Liver (tissue), 9 donors: ENCODE data around the gene KCNC2. TPM values are rescaled to one million over a fixed set of nuclear protein-coding genes. Genes with fewer than 3 reads are reported as not detected.

Experiments used
- DNase-seq: peaks from one replicate; pipeline ENCODE4 v3.0.0-alpha.2; 2017; ENCODE audit warnings: low spot score
- H3K27ac ChIP-seq, 2 donors: one replicate each; pipeline ENCODE4 v1.7.0; 2013; ENCODE audit warnings: inconsistent platforms in 2 of 2, low read length in 2 of 2, control low read depth in 1 of 2, low read depth in 1 of 2, mild to moderate bottlenecking in 1 of 2
- H3K27me3 ChIP-seq, 4 donors: one replicate each; pipeline versions ENCODE4 v1.6.1 to v1.7.0; 2013; ENCODE audit warnings: low read length in 3 of 4, inconsistent platforms in 1 of 4, mild to moderate bottlenecking in 1 of 4, moderate library complexity in 1 of 4; ENCODE audit not compliant: control insufficient read depth in 4 of 4, insufficient read depth in 4 of 4
- H3K36me3 ChIP-seq, 4 donors: one replicate each; pipeline versions ENCODE4 v1.6.1 to v1.7.0; 2013; ENCODE audit warnings: low read length in 3 of 4, mild to moderate bottlenecking in 3 of 4, low read depth in 1 of 4, moderate library complexity in 1 of 4; ENCODE audit not compliant: control insufficient read depth in 4 of 4, insufficient read depth in 3 of 4
- H3K4me1 ChIP-seq, 4 donors: one replicate each; pipeline versions ENCODE4 v1.6.1 to v1.7.0; 2013; ENCODE audit warnings: low read length in 3 of 4, mild to moderate bottlenecking in 3 of 4, moderate library complexity in 1 of 4; ENCODE audit not compliant: control insufficient read depth in 4 of 4, insufficient read depth in 4 of 4
- H3K4me3 ChIP-seq, 3 donors: one replicate each; pipeline versions ENCODE4 v1.6.1 to v1.7.0; 2013; ENCODE audit warnings: low read length in 3 of 3, control low read depth in 1 of 3, low read depth in 1 of 3, mild to moderate bottlenecking in 1 of 3
- H3K9ac ChIP-seq, 2 donors: one replicate each; pipeline ENCODE4 v1.7.0; 2013; ENCODE audit warnings: low read length in 2 of 2, mild to moderate bottlenecking in 2 of 2, moderate library complexity in 2 of 2, control low read depth in 1 of 2, low read depth in 1 of 2
- H3K9me3 ChIP-seq, 4 donors: one replicate each; pipeline versions ENCODE4 v1.6.1 to v1.7.0; 2013; ENCODE audit warnings: low read length in 3 of 4; ENCODE audit not compliant: control insufficient read depth in 4 of 4
- CTCF ChIP-seq: fragments of 150-350 bp; IDR thresholded peaks from 2 replicates; pipeline ENCODE4 v1.5.1; 2017; ENCODE audit warnings: improper control_type of control experiment, low read depth, low read length; ENCODE audit not compliant: missing input control
- EGR1 ChIP-seq, 2 donors: IDR thresholded peaks; 2 replicates each; pipeline ENCODE4 v1.6.1; 2016 to 2018; ENCODE audit warnings: antibody characterized with exemption in 2 of 2, low read depth in 2 of 2
- FOXA1 ChIP-seq: IDR thresholded peaks from 2 replicates; pipeline ENCODE4 v1.6.1; 2016; ENCODE audit warnings: antibody characterized with exemption
- FOXA2 ChIP-seq: IDR thresholded peaks from 2 replicates; pipeline ENCODE4 v1.6.1; 2016; ENCODE audit warnings: antibody characterized with exemption
- HNF4A ChIP-seq, 2 donors: conservative IDR thresholded peaks; 2 replicates each; pipeline ENCODE4 v1.6.1; 2016; ENCODE audit warnings: antibody characterized with exemption in 2 of 2, mild to moderate bottlenecking in 2 of 2
- HNF4G ChIP-seq: IDR thresholded peaks from 2 replicates; pipeline ENCODE4 v1.6.1; 2016; ENCODE audit warnings: antibody characterized with exemption
- RAD21 ChIP-seq, 2 donors: IDR thresholded peaks; 2 replicates each; pipeline ENCODE4 v1.6.1; 2016; ENCODE audit warnings: antibody characterized with exemption in 2 of 2, mild to moderate bottlenecking in 2 of 2
- REST ChIP-seq: IDR thresholded peaks from 2 replicates; pipeline ENCODE4 v1.6.1; 2016; ENCODE audit warnings: antibody characterized with exemption, mild to moderate bottlenecking
- RXRA ChIP-seq, 2 donors: IDR thresholded peaks; 2 replicates each; pipeline ENCODE4 v1.6.1; 2017 to 2018; ENCODE audit warnings: antibody characterized with exemption in 2 of 2, mild to moderate bottlenecking in 1 of 2
- SP1 ChIP-seq: IDR thresholded peaks from 2 replicates; pipeline ENCODE4 v1.6.1; 2018; ENCODE audit warnings: antibody characterized with exemption, mild to moderate bottlenecking
- TAF1 ChIP-seq: conservative IDR thresholded peaks from 2 replicates; pipeline ENCODE4 v1.6.1; 2016; ENCODE audit warnings: antibody characterized with exemption, mild to moderate bottlenecking
- YY1 ChIP-seq: IDR thresholded peaks from 2 replicates; pipeline ENCODE4 v1.6.1; 2016; ENCODE audit warnings: antibody characterized with exemption, mild to moderate bottlenecking
- ZBTB33 ChIP-seq: IDR thresholded peaks from 2 replicates; pipeline ENCODE4 v1.6.1; 2016; ENCODE audit warnings: antibody characterized with exemption
- WGBS: extraction: QIAGEN DNeasy Blood & Tissue Kit; methylation state at CpG from one replicate; pipeline ENCODE4 v1.1.7; 2013; 5-methylcytosine and 5-hydroxymethylcytosine counted together
- polyA plus RNA-seq, 2 donors: library from polyadenylated mRNA; stranded (reverse) in 1 of 2; unstranded in 1 of 2; fragments of 200-250 nt in 1 of 2; fragments of >200 nt in 1 of 2; fragmentation: Nextera tagmentation in 1 of 2; extraction: Ambion mirVana in 1 of 2; gene quantifications; one replicate each; pipeline versions ENCODE4 v1.2.1 to v1.2.3, GENCODE V29; 2013 to 2015
- total RNA-seq, 2 donors: library from RNA; depleted of rRNA; stranded (reverse); fragments of >200 nt; gene quantifications; one replicate each; pipeline ENCODE4 v1.2.3, GENCODE V29; 2014
- TF ChIP-seq, protein P1 (sequence below): IDR thresholded peaks from 2 replicates; pipeline ENCODE4 v1.6.1; 2016; ENCODE audit warnings: antibody characterized with exemption
- TF ChIP-seq, protein P2 (sequence below): IDR thresholded peaks from 2 replicates; pipeline ENCODE4 v1.6.1; 2016; ENCODE audit warnings: antibody characterized with exemption
- donor health status: healthy.
- donor health status: healthy.
- donor health status: healthy.
- donor health status: healthy.
- donor health status: healthy.

KCNC2 gene
- total and polyA plus RNA-seq, 4 donors, result under 0.01 to 0.02 TPM; not detected in 2

GRCh38 chr12:75212072-75212471 lies 2.4 kb upstream of the KCNC2 start (continued):
- TF ChIP-seq ZBTB33, result no peak
- TF ChIP-seq HNF4A (conservative IDR thresholded peaks at IDR 0.05), result no peak
- TF ChIP-seq HNF4G, result no peak
- TF ChIP-seq RXRA (IDR thresholded peaks at IDR 0.05), result no peak
- no peak for TF ChIP-seq TAF1
- no peak for TF ChIP-seq RAD21 (IDR thresholded peaks at IDR 0.05)
- TF ChIP-seq FOXA1, result no peak
- TF ChIP-seq, protein P1, sequence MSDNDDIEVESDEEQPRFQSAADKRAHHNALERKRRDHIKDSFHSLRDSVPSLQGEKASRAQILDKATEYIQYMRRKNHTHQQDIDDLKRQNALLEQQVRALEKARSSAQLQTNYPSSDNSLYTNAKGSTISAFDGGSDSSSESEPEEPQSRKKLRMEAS, result no peak

DNA sequence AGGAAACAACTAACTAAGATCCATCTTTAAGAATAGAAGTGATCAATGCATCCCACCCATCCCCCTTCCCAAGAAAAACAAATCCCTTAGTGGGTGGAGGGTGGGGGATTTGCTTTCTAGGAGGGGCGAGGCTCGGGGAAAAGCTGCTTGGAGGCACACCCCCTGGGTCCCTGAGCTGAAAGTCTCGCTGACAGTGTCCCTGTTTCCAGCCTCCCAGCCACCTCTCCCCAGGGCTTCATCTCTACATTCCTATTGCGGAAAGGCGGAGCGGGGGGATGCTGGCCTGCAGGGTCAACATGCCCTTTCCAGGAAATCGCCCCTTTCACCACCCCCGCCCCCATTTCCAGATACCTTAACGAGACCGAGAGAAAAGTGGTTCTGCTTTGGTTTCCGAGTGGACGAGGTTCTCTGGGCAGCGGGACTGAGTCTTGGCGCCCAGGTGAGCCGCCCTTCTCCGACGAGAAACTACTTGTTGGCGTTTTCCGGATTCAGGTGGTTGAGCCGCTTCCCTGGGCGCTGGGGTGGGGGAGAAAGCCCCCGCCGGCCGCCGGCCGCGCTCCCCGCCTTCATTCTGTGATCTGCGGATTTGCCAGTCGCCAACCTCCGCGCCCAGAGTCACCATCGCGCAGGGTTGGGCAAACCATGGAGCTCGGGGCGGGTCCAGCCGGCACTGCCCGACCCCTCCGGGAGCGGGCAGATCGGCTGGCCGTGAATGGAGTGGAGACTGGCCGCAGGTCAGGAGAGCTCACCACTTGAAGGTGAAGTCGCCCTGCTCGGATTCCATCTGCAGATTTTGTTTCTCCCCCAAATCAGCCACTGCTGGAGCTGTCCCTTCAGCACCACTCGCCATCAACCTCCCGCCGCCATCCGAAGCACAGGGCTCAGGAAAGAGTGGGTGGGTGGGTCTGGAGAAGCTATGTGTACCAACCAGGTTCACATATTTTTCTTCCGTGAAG lies 505 bp downstream of the KCNC2 start:
- Histone ChIP-seq H3K9ac (no peak overlapping the region), H3K36me3 (peaks cover 0 to 2% (median 0%) of the 10 kb centered on the region in 4 donors), H3K9me3 (no peaks in the 10 kb centered on the region), H3K4me3 (peak overlapping the region in 1 of 3 donors; percentile 11), H3K27ac (no peak overlapping the region), H3K4me1 (peaks cover 0 to 6% (median 0%) of the 10 kb centered on the region in 4 donors), H3K27me3 (peaks cover 0 to 5% (median 3%) of the 10 kb centered on the region in 4 donors)
- 6% methylated on average over 50 of the region's 50 CpGs for WGBS
- DNase-seq, result no peak
- TF ChIP-seq, protein P2, sequence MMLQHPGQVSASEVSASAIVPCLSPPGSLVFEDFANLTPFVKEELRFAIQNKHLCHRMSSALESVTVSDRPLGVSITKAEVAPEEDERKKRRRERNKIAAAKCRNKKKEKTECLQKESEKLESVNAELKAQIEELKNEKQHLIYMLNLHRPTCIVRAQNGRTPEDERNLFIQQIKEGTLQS, result no peak
- TF ChIP-seq REST, result peak; percentile 98
- no peak for TF ChIP-seq FOXA2

- Histone ChIP-seq H3K9me3 (no peaks in the 10 kb centered on the region), H3K4me1 (peaks cover 0 to 6% (median 0%) of the 10 kb centered on the region in 4 donors), H3K9ac (no peak overlapping the region), H3K27ac (no peak overlapping the region), H3K36me3 (peaks cover 0 to 2% (median 0%) of the 10 kb centered on the region in 4 donors), H3K27me3 (peaks cover 0 to 5% (median 3%) of the 10 kb centered on the region in 4 donors), H3K4me3 (no peak overlapping the region)
- 11% methylated on average over 78 of the region's 78 CpGs for WGBS
- DNase-seq, result no peak
- TF ChIP-seq YY1 (no peak), HNF4A (conservative IDR thresholded peaks at IDR 0.05) (no peak), REST (no peak), EGR1 (IDR thresholded peaks at IDR 0.05; ENCODE audit: low read depth in 2 of 2) (no peak), CTCF (no peak), SP1 (no peak), TAF1 (no peak)
- TF ChIP-seq, protein P2, result no peak
Measured at GRCh38 chr12:75207338-75208083, 2.1 kb downstream of the KCNC2 start.
